HG02885 (cell line): ENCODE data around the gene CABP7.

ENCODE experiments used
- ATAC-seq: cut with Tn5 transposase; IDR thresholded peaks from one replicate; pipeline ENCODE4 v1.9.1; 2021; ENCODE audit warnings: mild to moderate bottlenecking; ENCODE audit not compliant: unreplicated experiment, poor library complexity

Gene CABP7

DNA sequence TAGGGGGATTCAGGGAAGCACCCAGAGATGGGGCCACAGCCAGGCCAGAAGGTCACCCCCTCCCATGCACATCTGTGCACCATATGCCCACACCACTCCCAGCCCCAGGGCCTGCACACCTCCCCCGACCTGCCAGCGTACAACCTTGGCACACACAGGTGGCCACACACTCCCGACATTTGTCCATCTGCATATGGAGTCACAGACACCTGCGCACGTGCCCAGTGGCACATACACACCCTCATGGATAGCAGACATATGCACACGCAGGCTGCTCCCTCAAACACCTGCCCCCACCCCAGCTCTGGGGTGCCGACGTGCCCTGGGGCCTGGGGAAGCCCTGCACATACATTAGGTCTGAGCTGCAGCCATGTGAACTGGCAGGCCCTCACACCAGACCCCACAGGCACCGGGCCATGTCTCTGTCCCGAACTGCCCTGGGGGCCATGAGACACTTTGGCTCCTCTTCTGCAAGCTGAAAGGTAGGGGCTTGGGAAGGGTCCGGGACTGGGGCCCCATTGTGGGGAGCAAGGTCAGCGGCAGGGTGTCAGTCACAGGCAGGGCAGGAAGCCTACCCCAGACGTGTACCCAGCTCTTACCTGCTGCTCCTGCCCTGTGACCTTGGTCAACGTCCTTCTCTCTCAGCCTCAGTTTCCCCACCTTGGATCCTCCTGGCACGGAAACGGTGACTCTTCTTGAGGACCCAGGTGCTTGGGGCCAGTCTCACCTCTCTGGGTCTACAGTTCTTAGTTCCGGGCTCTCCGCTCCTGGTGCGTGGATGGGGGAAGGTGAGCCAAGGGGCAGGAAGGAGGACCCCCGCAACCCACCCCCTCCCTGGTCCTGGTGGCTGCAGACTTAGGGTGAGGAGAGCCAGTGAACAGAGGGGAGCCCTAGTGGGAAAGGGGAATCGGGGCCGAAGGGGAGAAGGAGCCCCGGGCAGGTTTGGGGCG is 579 bp upstream of the CABP7 start:
- no peak for ATAC-seq

DNA sequence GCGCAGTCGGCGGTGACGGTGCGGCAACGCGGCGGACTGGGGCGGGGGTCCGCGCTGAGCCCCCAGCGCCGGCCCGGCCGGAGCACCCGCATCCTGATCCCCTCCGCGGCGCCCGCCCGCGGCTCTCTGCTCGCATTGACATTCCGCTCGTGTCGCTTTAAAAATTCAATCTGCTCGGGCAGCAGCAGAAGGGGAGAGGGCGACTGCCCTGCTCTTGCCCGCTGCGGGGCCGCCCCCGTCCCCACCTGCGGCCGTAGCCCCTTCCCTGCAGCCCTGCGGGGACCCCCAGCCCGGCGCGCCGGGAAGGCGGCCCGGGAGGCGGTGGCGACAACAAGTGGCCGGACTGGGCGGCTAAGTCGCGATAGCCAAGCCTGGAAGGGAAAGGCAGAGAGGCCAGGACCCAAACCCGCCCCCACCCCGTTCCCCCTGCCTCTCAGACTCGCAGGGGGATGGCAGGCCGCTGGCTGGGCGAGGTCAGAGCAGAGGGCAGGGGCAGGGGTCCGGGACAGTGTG is 1.1 kb downstream of the CABP7 start:
- ATAC-seq = no peak

DNA sequence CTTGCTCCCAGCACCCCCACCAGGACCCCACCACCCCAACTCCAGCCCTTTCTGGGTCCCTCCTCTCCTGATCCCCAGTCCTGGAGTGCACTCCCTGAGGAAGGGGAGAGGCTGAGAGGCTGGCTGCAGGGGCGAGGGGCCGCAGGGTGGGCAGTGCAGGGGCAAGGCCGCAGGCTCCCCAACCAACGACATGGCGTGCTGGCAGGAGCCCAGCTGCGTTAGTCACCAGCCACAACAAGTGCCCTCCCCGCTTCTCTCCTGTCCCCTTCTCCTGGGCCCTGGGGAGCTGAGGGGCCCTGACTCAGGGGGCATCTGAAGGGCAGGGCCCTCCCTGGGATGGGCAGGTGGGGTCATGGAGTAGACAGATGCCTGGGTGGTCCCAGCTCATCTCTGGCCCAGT is 2.3 kb downstream of the CABP7 start:
- ATAC-seq = no peak

DNA sequence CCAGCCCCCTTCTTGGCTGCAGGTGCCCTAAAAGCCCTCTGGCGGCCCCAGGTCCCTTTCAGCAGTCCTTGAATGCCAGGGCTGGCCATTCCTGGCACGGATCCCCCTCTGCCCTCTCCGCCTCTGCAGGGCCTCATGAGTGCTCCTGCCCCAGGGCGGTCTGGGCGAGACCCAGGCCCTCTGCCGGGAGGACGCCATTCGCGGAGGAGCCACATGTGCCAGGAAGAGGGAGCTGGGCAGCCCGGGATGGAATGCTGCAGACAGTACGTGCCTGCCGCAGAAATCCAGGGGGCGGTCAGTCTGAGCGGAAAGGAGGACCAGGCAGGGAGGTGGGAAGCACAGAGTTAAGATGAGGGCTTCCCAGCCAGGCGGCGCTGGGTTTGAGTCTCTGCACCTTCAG is 2.8 kb downstream of the CABP7 start:
- no peak for ATAC-seq

DNA sequence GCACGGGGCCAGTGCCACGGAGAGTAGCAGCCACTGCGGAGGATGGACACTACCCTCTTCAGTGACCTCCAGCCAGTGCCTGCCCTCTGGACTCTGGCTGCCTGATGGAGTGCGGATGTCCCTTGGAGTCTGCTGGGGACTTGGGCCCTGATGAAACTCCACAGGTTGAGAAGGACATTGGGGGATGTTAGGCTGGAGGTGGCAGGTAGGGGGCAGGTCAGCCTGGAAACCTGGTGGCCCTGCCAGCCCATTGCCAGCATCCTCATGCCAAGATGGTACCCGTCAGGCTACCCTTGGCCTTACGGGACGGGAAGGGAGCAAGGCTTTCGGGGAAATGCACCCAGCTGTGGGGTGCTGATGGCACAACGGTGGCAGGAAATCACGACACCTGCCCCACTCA is 4.0 kb downstream of the CABP7 start:
- no peak for ATAC-seq

DNA sequence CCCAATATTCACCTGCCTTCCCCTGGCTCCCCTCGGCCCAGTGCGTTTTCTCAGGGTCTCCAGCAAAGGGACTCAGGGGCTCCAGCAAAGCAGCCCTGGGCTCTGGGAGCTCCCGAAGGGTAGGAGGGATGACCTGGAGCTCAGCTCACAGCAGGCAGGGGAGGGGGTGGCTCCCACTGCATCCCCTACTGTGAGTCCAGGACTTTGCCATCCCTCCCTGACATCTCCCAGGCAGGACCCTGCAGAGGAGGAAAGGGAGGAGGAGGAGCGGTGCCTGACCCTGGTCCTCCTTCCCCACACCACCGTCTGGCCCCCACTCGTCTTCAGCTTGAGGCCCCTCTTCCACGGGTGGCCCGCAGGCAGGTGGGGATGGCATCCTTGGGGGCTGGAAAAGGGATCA is 5.0 kb downstream of the CABP7 start:
- ATAC-seq = no peak

DNA sequence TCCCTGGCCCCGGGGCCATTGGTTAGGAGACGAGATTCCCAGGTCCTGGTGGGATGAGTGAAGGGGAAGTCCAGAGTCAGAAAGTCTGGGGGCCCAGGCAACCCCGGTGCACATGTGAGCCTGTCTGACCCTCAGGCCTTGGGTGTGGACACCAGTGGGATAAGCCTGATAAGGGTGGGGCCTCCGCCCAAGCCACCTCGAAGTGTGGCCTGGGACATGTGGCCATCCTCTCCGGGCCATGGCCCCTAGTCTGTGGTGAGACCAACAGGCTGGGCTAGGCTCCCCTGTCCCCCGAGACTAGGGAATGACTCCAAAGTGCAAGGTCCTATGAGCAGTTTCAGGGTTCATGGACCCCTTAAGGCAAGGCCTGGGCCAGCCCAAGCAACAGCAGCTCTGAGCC is 6.3 kb downstream of the CABP7 start:
- ATAC-seq = no peak

DNA sequence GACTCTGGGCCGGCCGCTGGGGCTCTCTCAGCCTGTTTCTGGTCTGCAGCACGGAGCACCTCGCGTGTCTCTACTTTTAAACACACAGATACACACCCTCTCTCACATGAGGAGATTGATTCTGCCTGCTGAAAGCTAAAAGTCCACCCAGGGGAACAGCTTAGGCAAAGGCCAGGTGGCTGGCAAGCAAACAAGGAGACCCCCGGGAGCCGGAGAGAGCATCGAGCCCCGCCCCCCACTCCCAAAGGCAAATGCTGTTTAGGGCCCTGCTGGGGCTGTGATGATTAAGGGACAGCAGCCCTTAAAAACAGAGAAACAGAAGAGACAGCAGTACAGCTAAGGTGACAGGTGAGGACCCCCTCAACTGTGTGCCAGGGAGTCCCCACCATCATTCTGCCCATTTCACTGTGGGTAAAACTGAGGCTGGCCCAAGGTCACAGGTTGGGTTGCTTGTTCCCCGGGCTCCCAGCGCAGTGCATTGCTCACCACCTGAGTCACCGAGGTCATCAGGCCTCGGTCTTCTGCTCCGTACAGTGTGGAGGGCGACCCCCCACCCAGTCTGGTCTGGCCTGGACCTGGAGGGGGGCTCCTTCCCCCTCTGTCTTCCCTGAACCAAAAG is 6.8 kb downstream of the CABP7 start:
- ATAC-seq = no peak

DNA sequence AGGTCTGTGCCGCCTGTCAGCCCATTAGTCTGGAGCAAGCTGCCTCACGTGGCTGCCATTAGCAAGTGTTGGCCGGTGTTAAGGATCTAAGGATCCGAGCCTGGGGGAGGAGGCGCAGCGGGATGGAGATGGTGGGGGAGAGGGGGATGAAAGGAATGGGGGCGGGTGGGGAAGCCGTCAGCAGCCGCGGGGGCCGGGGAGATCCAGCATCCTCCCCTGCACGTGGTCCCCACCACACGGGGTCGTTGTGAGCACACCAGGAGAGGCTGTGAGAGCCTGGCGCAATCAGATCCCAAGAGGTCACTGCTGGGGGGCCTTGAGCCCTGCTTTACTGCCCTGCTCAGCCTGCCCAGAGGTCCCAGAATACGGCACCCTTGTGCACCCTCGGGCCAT is 7.3 kb downstream of the CABP7 start:
- no peak for ATAC-seq

DNA sequence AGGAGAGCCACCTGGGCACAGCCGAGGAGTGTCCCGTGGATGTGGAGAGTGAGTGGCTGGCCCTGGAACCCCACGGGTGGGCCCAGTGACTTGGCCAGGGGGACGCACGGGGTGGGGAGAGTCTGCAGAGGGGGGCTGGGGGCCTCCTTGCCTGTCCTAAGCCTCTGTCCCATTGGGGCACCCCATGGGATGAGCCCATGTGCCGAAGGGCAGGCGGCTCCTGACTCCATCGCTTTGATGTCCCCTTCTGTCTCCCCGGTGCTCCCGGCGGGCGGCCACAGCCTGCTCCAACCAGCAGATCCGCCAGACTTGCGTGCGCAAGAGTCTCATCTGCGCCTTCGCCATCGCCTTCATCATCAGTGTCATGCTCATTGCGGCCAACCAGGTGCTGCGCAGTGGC is 9.4 kb downstream of the CABP7 start:
- no peak for ATAC-seq

DNA sequence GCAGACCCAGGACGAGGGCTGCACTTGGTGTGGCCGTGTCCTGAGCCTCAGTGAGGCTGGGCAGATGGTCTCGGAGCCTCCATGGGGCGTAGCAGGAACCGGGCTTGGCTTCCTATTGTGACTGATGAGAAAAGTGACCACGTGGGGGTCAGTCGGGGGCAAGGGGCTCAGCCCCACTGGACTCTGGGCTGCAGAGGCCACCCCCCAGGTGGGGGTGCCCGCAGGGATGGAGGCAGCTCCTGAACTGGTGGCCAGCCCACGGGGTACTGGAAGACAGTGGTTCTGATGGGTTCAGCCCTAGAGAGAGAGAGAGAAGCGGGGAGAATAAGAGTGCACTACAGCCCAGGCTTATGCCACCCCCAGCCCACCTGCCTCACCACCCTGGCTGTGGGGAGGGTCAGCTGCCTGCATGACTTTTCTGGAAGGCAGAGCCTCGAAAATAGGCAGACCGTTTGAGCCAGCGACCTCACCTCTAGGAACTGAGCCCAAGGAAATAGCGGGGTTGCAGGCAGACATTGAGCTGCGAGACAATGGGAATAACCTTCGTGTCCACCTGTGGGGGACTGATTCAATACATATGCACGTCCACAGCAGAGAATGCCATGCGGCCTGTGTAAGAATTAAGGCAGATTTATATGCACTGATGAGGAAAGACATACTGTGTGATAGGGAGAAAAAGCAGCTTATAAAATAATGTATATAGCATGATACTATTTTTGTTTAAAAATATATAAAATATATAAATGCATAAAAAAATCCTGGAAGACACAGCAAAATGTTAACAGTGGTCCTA is 11.5 kb downstream of the CABP7 start:
- ATAC-seq = no peak

DNA sequence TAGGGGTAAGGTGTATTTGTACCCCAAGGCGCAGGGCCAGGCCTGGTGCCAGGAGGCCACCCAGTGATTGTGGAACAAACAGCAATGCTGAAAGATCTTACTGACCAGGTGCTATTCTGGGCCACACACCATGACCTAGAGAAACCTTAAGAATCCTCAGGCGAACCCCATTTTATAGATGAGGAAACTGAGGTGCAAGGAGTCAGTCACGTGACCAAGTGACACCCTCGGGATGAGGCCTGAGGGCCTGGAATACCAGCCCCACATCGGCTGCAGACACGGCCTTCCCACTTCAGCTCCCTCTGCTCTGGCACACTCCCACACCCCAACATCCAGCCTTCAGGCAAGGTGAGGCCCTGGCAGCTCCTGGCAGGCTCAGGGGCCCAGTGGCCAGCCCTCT is 13.1 kb downstream of the CABP7 start:
- ATAC-seq = no peak

DNA sequence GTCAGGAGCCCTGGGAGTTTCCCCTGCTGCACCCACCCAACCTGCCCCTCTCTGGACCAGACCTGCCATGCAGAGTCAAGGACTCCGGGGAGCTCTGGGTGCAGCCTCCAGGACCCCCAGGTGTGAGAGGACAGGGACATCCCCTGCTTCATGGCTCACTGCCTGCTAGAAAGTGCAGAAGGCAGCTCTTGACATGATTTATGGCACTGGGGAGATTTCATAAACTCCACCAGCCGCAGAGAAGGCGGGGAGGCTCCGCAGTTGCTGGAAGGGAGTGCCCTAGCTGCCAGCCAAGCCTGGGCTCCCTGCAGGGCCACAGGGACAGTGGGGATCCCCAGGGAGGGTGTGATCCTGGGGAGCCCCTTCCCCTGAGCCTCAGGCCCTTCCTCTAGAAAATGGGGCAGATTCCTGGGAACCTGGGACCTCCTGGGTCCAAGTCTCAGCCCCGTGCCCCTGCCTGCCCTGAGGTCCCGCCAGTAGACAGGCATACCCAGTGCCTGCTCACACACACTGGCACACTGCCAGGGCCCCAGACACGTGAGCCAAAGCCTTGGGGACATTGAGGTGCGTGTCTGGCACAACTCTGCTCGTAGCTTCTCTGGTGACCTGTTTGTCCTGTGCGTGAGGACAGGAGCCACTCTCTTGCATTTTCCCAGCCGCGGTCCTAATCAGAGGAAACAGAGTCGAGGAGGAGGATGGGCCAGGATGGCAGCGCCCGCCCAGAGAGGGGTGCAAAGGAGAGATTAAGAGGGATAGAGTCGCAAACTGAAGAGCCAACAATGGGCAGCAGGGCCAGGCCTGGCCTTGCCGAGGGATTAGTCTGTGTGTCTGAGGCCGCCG is 13.8 kb downstream of the CABP7 start:
- no peak for ATAC-seq

DNA sequence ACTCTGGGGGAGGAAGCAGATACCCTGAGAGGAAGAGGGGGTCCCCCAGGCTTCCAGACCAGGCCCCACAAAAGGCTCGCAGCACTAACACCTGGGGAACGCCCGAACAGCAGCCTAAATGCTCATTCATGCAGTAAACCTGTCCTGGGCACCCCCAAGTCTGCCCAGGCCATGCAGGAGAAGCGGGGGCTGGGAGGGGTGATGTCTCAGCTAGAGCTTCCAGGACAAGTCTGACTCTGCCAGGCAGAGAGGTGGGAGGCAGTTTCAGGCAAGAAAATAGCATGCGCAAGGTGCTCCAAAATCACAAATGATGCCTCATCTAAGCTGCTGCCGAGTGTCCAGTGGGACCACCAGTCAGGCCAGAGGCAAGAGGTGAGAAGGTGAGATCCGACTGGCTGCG is 14.6 kb downstream of the CABP7 start:
- ATAC-seq = no peak

DNA sequence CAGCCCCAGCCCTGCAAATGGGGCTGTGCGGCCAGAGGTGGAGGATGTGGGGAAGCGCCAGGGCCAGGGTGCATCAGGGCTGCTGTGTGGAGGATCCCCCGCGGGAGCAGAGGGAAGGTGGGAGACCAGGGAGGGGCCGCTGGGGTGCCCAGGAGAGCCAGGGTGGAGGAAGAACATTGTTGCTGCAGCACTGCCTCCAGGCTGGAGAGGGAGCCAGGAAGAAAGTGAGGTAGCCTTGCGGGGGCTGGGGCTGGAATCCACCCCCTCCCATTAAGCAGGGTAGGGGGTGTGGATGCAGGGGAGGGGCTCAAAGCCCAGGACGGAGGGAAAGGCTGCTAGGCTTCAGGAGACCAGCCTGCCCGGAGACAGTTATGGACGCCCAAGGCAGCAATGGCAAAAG is 15.0 kb downstream of the CABP7 start:
- no peak for ATAC-seq

DNA sequence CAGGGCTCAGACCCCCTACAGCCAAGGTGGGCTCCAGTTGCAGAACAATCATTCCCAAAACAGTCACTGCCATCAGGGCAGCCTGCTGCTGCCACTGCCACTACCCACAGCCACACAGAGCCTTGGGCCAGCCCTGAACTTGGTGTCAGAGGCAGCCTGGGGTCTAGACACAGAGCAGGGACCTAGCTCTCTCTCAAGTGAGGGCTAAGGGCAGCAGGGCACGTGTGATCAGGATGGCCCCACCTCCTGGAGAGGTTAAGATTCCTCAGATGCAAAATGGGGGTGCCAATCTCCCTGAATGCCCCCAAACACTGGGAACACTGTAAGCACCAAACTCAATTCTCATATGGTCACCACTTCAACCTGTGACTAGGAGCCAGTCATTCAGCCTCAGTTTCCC is 15.6 kb downstream of the CABP7 start:
- ATAC-seq = no peak

DNA sequence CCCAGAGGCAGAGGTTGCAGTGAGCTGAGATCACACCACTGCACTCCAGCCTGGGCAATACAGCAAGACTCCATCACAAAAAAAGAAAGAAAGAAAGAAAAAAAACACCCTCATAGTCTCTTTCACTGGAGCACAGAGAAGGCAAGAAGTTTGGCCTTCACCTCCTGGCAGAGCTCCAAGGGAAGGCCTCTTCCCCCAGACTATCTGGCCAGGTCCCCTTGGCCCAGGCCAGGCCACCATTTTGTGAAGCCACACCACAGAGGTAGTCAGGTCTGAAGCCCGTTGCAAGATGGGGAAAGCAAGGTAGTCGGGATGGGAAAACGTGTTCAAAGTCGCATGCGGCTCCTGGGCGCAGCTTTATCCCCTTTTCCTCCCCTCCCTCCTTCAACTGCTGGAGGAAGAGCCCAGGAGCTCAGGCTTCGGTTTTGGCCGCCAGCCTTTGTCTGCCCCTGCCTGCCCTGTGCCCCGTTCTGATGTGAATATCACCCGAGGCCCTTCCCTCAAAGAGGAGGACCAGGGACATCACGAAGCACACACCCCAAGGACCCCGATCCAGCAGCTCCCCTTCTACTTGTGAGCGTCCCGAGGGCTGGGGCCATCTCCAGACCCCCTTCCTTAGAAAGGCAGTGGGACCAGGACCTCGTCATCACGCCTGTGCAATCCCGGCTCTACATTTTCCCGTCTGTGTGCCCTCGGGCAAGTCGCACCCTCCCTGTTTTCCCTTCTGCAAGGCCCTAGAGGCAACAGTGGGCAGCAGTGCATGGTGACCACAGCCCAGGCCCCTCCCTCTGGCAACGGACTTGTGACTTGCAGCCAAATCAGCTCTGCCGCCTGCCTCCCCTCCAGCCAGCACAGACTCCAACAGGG is 17.7 kb downstream of the CABP7 start:
- no peak for ATAC-seq

DNA sequence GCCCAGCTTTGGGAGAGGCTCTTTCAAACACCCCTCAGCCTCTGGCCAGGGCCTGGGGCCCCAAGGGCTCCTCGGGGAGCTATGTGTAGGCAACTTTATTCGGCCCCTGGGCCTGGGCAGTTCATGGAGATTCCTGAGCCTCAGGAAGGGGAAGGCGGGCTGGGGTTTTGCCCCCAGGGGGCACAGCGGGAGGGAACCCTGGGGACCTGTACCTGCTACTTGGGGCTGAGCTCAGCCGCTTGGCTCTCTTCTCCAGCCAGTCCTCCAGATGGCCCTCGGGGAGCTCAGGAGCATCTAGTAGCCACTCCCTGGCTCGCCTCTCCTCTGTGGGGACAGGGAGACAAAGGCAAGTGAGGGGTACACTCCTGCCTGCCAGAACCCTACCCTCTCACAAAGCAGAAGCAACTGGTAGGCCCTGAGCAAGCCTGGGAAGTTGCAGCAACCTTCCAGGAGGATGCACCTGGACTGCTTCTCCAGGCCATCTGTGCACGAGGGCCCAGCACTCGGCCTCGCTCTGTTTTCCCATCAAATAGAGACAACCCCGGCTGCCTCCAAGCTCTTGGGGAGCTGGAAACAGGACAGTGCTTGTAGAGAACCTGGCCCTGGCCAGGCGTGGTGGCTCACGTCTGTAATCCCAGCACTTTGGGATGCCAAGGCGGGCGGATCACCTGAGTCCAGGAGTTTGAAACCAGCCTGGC is 18.5 kb downstream of the CABP7 start:
- ATAC-seq = no peak
